AG04450 (cell line): ENCODE measurements around the gene RNF224. TPM values are rescaled to one million over a fixed set of nuclear protein-coding genes. Genes with fewer than 3 reads are reported as not detected.
"Not testable (repeated sequence)": the region's sequence is repeated elsewhere in the genome, so short reads cannot be mapped to it uniquely, and the experiment has no call there.

ENCODE experiments used
- CTCF ChIA-PET: fragments of 300-600, 350-600 bp; formaldehyde crosslinking; extraction: SDS; loops from one replicate; lab custom pipeline; 2022; ENCODE audit warnings: antibody characterized with exemption, inconsistent platforms; lab: Charles Lee
- POLR2A ChIA-PET: fragments of 350-600 bp; formaldehyde crosslinking; extraction: SDS; loops from one replicate; lab custom pipeline; 2021; ENCODE audit warnings: antibody characterized with exemption, inconsistent platforms; lab: Yijun Ruan, JAX
- DNase-seq: peaks from one replicate; pipeline ENCODE4 v3.0.0-alpha.2; 2011; ENCODE audit warnings: low read depth, low spot score
- H3K27ac ChIP-seq: one replicate; pipeline ENCODE4 v1.5.1; 2012; ENCODE audit warnings: low read depth, low read length, control low read depth
- H3K27me3 ChIP-seq: one replicate; pipeline ENCODE4 v1.6.0; 2012; ENCODE audit warnings: low read length; ENCODE audit not compliant: control insufficient read depth, insufficient read depth
- H3K4me3 ChIP-seq: 2 replicates; pipeline ENCODE4 v1.5.1; 2011; ENCODE audit warnings: mild to moderate bottlenecking, low read depth, low read length, control low read depth
- H3K9me3 ChIP-seq: 2 replicates; pipeline ENCODE4 v1.5.1; 2012; ENCODE audit warnings: low read length; ENCODE audit not compliant: control insufficient read depth, insufficient read depth
- polyA plus RNA-seq: library from polyadenylated mRNA; depleted of rRNA; stranded (reverse); fragments of >200 nt; gene quantifications from 2 replicates; pipeline ENCODE4 v1.2.3, GENCODE V29; 2011
- TF ChIP-seq, protein P1 (sequence below): IDR thresholded peaks from 2 replicates; pipeline ENCODE4 v1.5.1; 2011; ENCODE audit warnings: low read depth, low read length, control low read depth, inconsistent platforms

Gene RNF224
- polyA plus RNA-seq, 1 experiment: not detected

DNA sequence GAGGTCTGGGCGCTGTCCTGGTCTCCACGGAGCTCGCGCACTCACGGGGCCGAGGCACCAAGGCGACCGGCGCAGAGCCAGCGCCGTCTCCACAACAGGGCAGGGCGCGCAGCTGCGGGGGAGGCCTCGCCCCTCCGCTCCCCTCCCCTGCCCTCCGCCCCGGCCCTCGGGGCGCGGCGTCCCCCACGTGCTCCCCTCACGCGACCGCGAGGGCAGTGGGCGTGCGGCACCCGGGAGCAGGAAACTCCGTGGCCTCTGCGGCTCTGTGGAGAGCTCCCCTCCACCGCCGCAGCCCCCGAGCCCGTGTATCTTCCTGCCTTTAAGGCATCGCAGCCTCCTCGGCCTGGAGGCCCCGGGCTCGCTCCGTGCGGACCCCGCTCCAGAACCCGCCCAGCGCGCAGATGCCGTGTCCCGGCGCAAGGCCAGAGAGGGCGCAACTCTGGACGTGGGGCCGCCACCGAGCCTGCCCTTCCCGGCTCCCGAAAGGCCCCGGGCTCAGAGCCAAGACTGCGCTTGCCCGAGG, 13.1 kb downstream of the RNF224 start:
- POLR2A ChIA-PET: interaction anchor here (0.5 to 5.7 kb wide), 46 partner anchors 10 to 1131 kb away, joined by 3 to 146 read pairs (median 4); partner anchors contain the start of genes ANAPC2, CYSRT1, EXD3 and MAN1B1
- Histone ChIP-seq H3K27me3 (no peaks in the 10 kb centered on the region), H3K9me3 (no peaks in the 10 kb centered on the region; the same call in 1 of the 2 replicates), H3K27ac (peak overlapping the region; percentile 83), H3K4me3 (peak overlapping the region; percentile 68)
- CTCF ChIA-PET: interaction anchor here (1.0 to 2.3 kb wide), 2 partner anchors 13 to 211 kb away, joined by 3 to 8 read pairs; partner anchors contain the start of gene RNF224
- TF ChIP-seq, protein P1, sequence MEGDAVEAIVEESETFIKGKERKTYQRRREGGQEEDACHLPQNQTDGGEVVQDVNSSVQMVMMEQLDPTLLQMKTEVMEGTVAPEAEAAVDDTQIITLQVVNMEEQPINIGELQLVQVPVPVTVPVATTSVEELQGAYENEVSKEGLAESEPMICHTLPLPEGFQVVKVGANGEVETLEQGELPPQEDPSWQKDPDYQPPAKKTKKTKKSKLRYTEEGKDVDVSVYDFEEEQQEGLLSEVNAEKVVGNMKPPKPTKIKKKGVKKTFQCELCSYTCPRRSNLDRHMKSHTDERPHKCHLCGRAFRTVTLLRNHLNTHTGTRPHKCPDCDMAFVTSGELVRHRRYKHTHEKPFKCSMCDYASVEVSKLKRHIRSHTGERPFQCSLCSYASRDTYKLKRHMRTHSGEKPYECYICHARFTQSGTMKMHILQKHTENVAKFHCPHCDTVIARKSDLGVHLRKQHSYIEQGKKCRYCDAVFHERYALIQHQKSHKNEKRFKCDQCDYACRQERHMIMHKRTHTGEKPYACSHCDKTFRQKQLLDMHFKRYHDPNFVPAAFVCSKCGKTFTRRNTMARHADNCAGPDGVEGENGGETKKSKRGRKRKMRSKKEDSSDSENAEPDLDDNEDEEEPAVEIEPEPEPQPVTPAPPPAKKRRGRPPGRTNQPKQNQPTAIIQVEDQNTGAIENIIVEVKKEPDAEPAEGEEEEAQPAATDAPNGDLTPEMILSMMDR: no peak
- DNase-seq: no peak

DNA sequence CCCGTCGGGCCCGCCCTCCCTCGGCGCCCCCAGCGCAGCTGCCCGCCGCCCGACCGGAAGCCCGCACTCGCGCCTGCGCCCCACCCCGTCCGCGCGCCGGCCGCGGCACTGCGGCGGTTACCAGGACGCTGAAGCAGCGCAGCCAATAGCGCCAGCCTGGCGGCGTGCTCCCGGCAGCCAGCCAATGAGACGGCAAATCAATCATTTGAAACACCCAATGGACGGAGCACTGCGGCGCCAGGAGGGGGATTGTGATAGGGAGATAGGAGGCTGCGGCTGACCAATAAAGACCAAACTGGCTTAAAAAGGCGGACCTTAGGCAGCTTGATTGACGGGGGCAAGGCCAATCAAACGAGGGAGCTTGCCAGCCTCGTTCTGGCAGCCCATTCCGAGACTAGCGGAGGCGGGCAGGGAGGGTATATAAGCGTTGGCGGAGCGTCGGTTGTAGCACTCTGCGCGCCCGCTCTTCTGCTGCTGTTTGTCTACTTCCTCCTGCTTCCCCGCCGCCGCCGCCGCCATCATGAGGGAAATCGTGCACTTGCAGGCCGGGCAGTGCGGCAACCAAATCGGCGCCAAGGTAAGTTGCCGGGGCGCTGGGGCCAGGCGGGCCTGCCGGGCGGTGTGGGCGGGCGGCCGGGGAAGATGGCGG, 13.7 kb downstream of the RNF224 start, which contains the start of gene TUBB4B:
TSS of gene TUBB4B (plus strand) at position 447 of the 649 bp plus-strand sequence. CDS start at position 521, 74 bp downstream.
- CTCF ChIA-PET: interaction anchor here (1.0 kb wide), 1 partner anchor 212 kb away, joined by 3 read pairs; no protein-coding TSS in a partner anchor
- H3K27me3 ChIP-seq: no peaks in the 10 kb centered on the region
- POLR2A ChIA-PET: interaction anchor here (0.5 to 5.7 kb wide), 46 partner anchors 11 to 1131 kb away, joined by 3 to 146 read pairs (median 4); partner anchors contain the start of genes ANAPC2, CYSRT1, EXD3 and MAN1B1
- DNase-seq: peak; percentile 100
- TF ChIP-seq, protein P1: no peak
- H3K9me3 ChIP-seq: no peaks in the 10 kb centered on the region; the same call in 1 of the 2 replicates
- peak within 1 kb of the TSS; percentile 83 for H3K27ac ChIP-seq
- peak within 1 kb of the TSS; percentile 82 for H3K4me3 ChIP-seq

DNA sequence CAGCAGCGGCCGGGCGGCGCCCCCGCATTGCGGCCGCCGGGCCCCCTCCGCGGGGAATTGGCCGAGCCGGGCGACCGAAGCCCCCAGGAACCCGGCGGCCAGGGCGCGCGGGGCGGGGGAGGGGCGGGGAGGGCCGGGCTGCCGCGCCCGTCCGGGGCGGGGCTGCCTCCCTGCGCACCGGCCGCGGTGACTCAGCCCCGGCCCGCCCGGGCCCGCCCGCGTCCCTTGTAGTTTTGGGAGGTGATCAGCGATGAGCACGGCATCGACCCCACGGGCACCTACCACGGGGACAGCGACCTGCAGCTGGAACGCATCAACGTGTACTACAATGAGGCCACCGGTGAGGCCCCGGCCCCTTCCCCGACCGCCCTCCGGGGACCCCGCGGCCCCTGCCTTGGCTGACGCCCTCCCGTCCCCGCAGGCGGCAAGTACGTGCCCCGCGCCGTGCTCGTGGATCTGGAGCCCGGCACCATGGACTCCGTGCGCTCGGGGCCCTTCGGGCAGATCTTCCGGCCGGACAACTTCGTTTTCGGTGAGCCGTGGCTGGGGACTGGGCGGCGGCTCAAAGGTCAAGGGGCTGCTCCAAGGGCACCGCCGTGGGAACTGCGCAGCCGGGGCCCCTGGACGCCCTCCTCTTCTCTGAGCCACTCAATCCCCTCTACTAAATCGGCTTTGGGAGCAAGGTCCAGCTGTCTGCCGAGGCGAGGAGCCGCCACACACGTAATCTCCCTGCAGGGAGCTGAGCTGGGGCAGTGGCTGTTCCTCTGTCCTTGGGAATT, 14.4 kb downstream of the RNF224 start:
- Histone ChIP-seq H3K9me3 (no peaks in the 10 kb centered on the region; the same call in 1 of the 2 replicates), H3K27ac (peak overlapping the region; percentile 39), H3K4me3 (peak overlapping the region; percentile 82), H3K27me3 (no peaks in the 10 kb centered on the region)
- CTCF ChIA-PET: interaction anchor here (1.0 kb wide), 1 partner anchor 212 kb away, joined by 3 read pairs; no protein-coding TSS in a partner anchor
- no peak for DNase-seq
- TF ChIP-seq, protein P1: no peak
- POLR2A ChIA-PET: interaction anchor here (0.7 to 5.7 kb wide), 19 partner anchors 12 to 197 kb away, joined by 3 to 146 read pairs (median 6); partner anchors contain the start of genes CYSRT1, MAN1B1, NELFB and NRARP

DNA sequence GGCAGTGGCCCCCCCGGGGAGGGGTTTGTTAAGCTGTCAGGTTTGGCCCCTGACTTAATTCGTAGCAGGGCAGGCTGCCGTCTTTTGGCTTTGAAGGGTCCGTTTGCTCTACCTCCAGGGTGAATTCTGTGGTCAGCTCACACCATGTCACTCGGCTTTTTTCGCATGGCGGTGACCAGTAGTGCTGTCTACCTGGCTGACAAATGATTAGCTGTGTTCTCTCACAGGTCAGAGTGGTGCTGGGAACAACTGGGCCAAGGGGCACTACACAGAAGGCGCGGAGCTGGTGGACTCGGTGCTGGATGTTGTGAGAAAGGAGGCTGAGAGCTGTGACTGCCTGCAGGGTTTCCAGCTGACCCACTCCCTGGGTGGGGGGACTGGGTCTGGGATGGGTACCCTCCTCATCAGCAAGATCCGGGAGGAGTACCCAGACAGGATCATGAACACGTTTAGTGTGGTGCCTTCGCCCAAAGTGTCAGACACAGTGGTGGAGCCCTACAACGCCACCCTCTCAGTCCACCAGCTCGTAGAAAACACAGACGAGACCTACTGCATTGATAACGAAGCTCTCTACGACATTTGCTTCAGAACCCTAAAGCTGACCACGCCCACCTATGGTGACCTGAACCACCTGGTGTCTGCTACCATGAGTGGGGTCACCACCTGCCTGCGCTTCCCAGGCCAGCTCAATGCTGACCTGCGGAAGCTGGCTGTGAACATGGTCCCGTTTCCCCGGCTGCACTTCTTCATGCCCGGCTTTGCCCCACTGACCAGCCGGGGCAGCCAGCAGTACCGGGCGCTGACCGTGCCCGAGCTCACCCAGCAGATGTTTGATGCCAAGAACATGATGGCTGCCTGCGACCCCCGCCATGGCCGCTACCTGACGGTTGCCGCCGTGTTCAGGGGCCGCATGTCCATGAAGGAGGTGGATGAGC, 15.2 kb downstream of the RNF224 start:
- peak overlapping the region; percentile 82 for H3K4me3 ChIP-seq
- TF ChIP-seq, protein P1: no peak
- H3K27ac ChIP-seq: peak overlapping the region; percentile 2
- ChIA-PET CTCF (interaction anchor here (0.5 kb wide), 1 partner anchor 29 kb away, joined by 3 read pairs; no protein-coding TSS in a partner anchor), POLR2A (interaction anchor here (0.7 to 5.7 kb wide), 8 partner anchors 11 to 172 kb away, joined by 3 to 146 read pairs (median 4); partner anchors contain the start of genes MAN1B1, NELFB, RNF224 and SAPCD2)
- H3K27me3 ChIP-seq: no peaks in the 10 kb centered on the region
- no peaks in the 10 kb centered on the region; the same call in 1 of the 2 replicates for H3K9me3 ChIP-seq
- no peak for DNase-seq

DNA sequence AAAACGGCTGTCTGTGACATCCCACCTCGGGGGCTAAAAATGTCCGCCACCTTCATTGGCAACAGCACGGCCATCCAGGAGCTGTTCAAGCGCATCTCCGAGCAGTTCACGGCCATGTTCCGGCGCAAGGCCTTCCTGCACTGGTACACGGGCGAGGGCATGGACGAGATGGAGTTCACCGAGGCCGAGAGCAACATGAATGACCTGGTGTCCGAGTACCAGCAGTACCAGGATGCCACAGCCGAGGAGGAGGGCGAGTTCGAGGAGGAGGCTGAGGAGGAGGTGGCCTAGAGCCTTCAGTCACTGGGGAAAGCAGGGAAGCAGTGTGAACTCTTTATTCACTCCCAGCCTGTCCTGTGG, 15.9 kb downstream of the RNF224 start:
- H3K9me3 ChIP-seq, H3K27me3 ChIP-seq, H3K4me3 ChIP-seq, H3K27ac ChIP-seq, CTCF ChIA-PET, DNase-seq: not testable (repeated sequence)
- POLR2A ChIA-PET: interaction anchor here (1.3 to 5.7 kb wide), 3 partner anchors 10 to 114 kb away, joined by 3 to 146 read pairs (median 7); partner anchors contain the start of genes NELFB, RNF224 and STPG3
